Measurements from ENCODE around the gene IL1RAPL2. TPM values are rescaled to one million over a fixed set of nuclear protein-coding genes. Genes with fewer than 3 reads are reported as not detected.

The IL1RAPL2 gene
- polyA plus RNA-seq, 1 of the 3 experiments (the other 2 are of a cell fraction): 0.13 TPM

GRCh38 chrX:104618106-104618895, 52.3 kb downstream of the IL1RAPL2 start:
- POLR2A ChIA-PET: no interaction called here
- H3K36me3 ChIP-seq (replicated peaks in 1 of 2; ENCODE audit: control insufficient read depth in 1 of 2, insufficient read depth in 2 of 2, low read length in 1 of 2): no peaks in the 10 kb centered on the region
- H3K4me1 ChIP-seq (ENCODE audit: control insufficient read depth in 1 of 2, insufficient read depth in 2 of 2, low read depth in 1 of 2, low read length in 1 of 2): no peaks in the 10 kb centered on the region
- no peaks in the 10 kb centered on the region for H4K20me1 ChIP-seq (ENCODE audit: insufficient read depth)
- DNase-seq: no peak
- no peak overlapping the region for H2AFZ ChIP-seq (ENCODE audit: low read depth)
- no peak overlapping the region for H3K9ac ChIP-seq
- TF ChIP-seq RAD21 (IDR thresholded peaks at IDR 0.05; ENCODE audit: low read length) (no peak), USF1 (IDR thresholded peaks at IDR 0.05; ENCODE audit: borderline replicate concordance, low read depth) (no peak), NRF1 (IDR thresholded peaks at IDR 0.05; ENCODE audit: low read depth, low read length) (no peak), FOXM1 (IDR thresholded peaks at IDR 0.05; ENCODE audit: low read depth) (no peak), JUND (IDR thresholded peaks at IDR 0.05) (no peak), RXRA (IDR thresholded peaks at IDR 0.05; ENCODE audit: borderline replicate concordance, low read depth) (no peak), ZBTB33 (IDR thresholded peaks at IDR 0.05; ENCODE audit: borderline replicate concordance, low read depth) (no peak), ELF1 (IDR thresholded peaks at IDR 0.05) (no peak), EZH2phosphoT487 (IDR thresholded peaks at IDR 0.05; ENCODE audit: borderline replicate concordance, low read depth) (no peak), FOSL2 (IDR thresholded peaks at IDR 0.05; ENCODE audit: borderline replicate concordance, low read depth) (no peak)
- H3K4me2 ChIP-seq: no peak overlapping the region
- no peak overlapping the region for H3K4me3 ChIP-seq (ENCODE audit: low read depth in 2 of 2, low read length in 1 of 2)
- WGBS (ENCODE audit: low lambda C conversion rate): 0% methylated on average over 1 of the region's 2 CpGs
- no peaks in the 10 kb centered on the region for H3K27me3 ChIP-seq (ENCODE audit: insufficient read depth)
- no peaks in the 10 kb centered on the region for H3K9me3 ChIP-seq
- H3K27ac ChIP-seq (ENCODE audit: low read depth in 2 of 2, low read length in 1 of 2): no peak overlapping the region
- H3K9me2 ChIP-seq: no peaks in the 10 kb centered on the region
- H3K79me2 ChIP-seq (ENCODE audit: insufficient read depth): no peaks in the 10 kb centered on the region
- no peaks in the 10 kb centered on the region for H3F3A ChIP-seq (replicated peaks; ENCODE audit: insufficient read depth)
- CTCF ChIA-PET: no interaction called here

- no peaks in the 10 kb centered on the region for H3F3A ChIP-seq (replicated peaks; ENCODE audit: insufficient read depth)
- WGBS (ENCODE audit: low lambda C conversion rate): 0% methylated on average over 1 of the region's 1 CpG
- H3K9me2 ChIP-seq: no peaks in the 10 kb centered on the region
- no peak overlapping the region for H3K9ac ChIP-seq
- no peaks in the 10 kb centered on the region for H3K36me3 ChIP-seq (replicated peaks in 1 of 2; ENCODE audit: control insufficient read depth in 1 of 2, insufficient read depth in 2 of 2, low read length in 1 of 2)
- no peaks in the 10 kb centered on the region for H3K79me2 ChIP-seq (ENCODE audit: insufficient read depth)
- no peaks in the 10 kb centered on the region for H3K4me1 ChIP-seq (ENCODE audit: control insufficient read depth in 1 of 2, insufficient read depth in 2 of 2, low read depth in 1 of 2, low read length in 1 of 2)
- H3K4me2 ChIP-seq: no peak overlapping the region
- no peaks in the 10 kb centered on the region for H3K9me3 ChIP-seq
- no peaks in the 10 kb centered on the region for H4K20me1 ChIP-seq (ENCODE audit: insufficient read depth)
- H3K4me3 ChIP-seq (ENCODE audit: low read depth in 2 of 2, low read length in 1 of 2): no peak overlapping the region
- ChIA-PET CTCF (interaction anchor here (0.6 kb wide), 1 partner anchor 396 kb away, joined by 4 read pairs; no protein-coding TSS in a partner anchor), POLR2A (no interaction called here)
- no peak for DNase-seq
- H3K27ac ChIP-seq (ENCODE audit: low read depth in 2 of 2, low read length in 1 of 2): no peak overlapping the region
- H3K27me3 ChIP-seq (ENCODE audit: insufficient read depth): no peaks in the 10 kb centered on the region
- no peak overlapping the region for H2AFZ ChIP-seq (ENCODE audit: low read depth)
- TF ChIP-seq TCF12 (IDR thresholded peaks at IDR 0.05): no peak
- no peak for TF ChIP-seq NFIC (IDR thresholded peaks at IDR 0.05; ENCODE audit: borderline replicate concordance)
- TF ChIP-seq ZBTB33 (IDR thresholded peaks at IDR 0.05; ENCODE audit: borderline replicate concordance, low read depth): no peak
- no peak for TF ChIP-seq GATA2 (CRISPR knock-in tag; IDR thresholded peaks at IDR 0.05)
- no peak for TF ChIP-seq TAF1 (IDR thresholded peaks at IDR 0.05; ENCODE audit: borderline replicate concordance, low read depth, low read length)
- no peak for TF ChIP-seq RFX5 (IDR thresholded peaks at IDR 0.05; ENCODE audit: low read length)
- no peak for TF ChIP-seq TEAD4 (IDR thresholded peaks at IDR 0.05; ENCODE audit: borderline replicate concordance, insufficient read depth)
- no peak for TF ChIP-seq RCOR1 (IDR thresholded peaks at IDR 0.05; ENCODE audit: low read length)
- TF ChIP-seq POLR2AphosphoS5 (IDR thresholded peaks at IDR 0.05; ENCODE audit: low read depth, low read length): no peak
- no peak for TF ChIP-seq REST (IDR thresholded peaks at IDR 0.05; ENCODE audit: low read depth, low read length)
Measured at GRCh38 chrX:104621781-104622180, 55.8 kb downstream of the IL1RAPL2 start.

All from SK-N-SH (cell line).